Osteoblast (primary cell): ENCODE measurements around the gene HJURP. TPM values are rescaled to one million over a fixed set of nuclear protein-coding genes. Genes with fewer than 3 reads are reported as not detected.
A peak's percentile ranks its signal among the peaks of the same experiment; 100 is the strongest.

Experiments
- DNase-seq: peaks from one replicate; pipeline ENCODE4 v3.0.0; 2011; ENCODE audit warnings: low spot score, mixed read lengths; ENCODE audit not compliant: insufficient read length; ENCODE audit errors: missing footprints
- H2AFZ ChIP-seq: 2 replicates; pipeline ENCODE4 v1.6.0; 2011; ENCODE audit warnings: mild to moderate bottlenecking, low read length
- H3K27ac ChIP-seq: 2 replicates; pipeline ENCODE4 v1.5.1; 2011; ENCODE audit warnings: mild to moderate bottlenecking, low read depth, low read length, moderate library complexity
- H3K27me3 ChIP-seq: 2 replicates; pipeline ENCODE4 v1.6.0; 2012; ENCODE audit warnings: mild to moderate bottlenecking, control low read depth, inconsistent platforms, low read length, moderate library complexity; ENCODE audit not compliant: insufficient read depth
- H3K36me3 ChIP-seq: 2 replicates; pipeline ENCODE4 v1.5.1; 2011; ENCODE audit warnings: mild to moderate bottlenecking, low read length, control low read depth, moderate library complexity; ENCODE audit not compliant: insufficient read depth
- H3K4me1 ChIP-seq: 2 replicates; pipeline ENCODE4 v1.5.1; 2011; ENCODE audit warnings: mild to moderate bottlenecking, low read length, control low read depth, moderate library complexity; ENCODE audit not compliant: insufficient read depth
- H3K4me2 ChIP-seq: 2 replicates; pipeline ENCODE4 v1.6.0; 2011; ENCODE audit warnings: mild to moderate bottlenecking, low read length; ENCODE audit not compliant: insufficient read depth
- H3K4me3 ChIP-seq: fragments of 200-600 bp; sonication (generic); 3 replicates; pipeline ENCODE4 v1.5.1; 2012; ENCODE audit warnings: mild to moderate bottlenecking, low read length, inconsistent platforms; ENCODE audit not compliant: insufficient read depth
- H3K79me2 ChIP-seq: 2 replicates; pipeline ENCODE4 v1.6.0; 2012; ENCODE audit warnings: mild to moderate bottlenecking, low read length, control low read depth, inconsistent platforms; ENCODE audit not compliant: insufficient read depth
- H3K9me3 ChIP-seq: 2 replicates; pipeline ENCODE4 v1.5.1; 2011; ENCODE audit warnings: low read depth, low read length, control low read depth
- H4K20me1 ChIP-seq: 2 replicates; pipeline ENCODE4 v1.6.0; 2012; ENCODE audit warnings: mild to moderate bottlenecking, low read length, control low read depth; ENCODE audit not compliant: insufficient read depth
- CTCF ChIP-seq: IDR thresholded peaks from 2 replicates; pipeline ENCODE4 v1.5.1; 2011; ENCODE audit warnings: mild to moderate bottlenecking, low read depth, low read length, moderate library complexity; ENCODE audit errors: extremely low read depth
- total RNA-seq: library from RNA; depleted of rRNA; stranded (reverse); fragments of >200 nt; gene quantifications from 2 replicates; pipeline ENCODE4 v1.2.3, GENCODE V29; 2012

The HJURP gene
- total RNA-seq, 1 donor, result 2.9 TPM

GRCh38 chr2:233844064-233844807 is 10.1 kb downstream of the HJURP start:
- H3K9me3 ChIP-seq, result no peaks in the 10 kb centered on the region
- no peak overlapping the region for H3K4me3 ChIP-seq
- H3K27ac ChIP-seq, result no peak overlapping the region
- no peak overlapping the region for H3K4me2 ChIP-seq
- peak; percentile 31 for DNase-seq
- no peaks in the 10 kb centered on the region for H3K4me1 ChIP-seq
- no peak overlapping the region for H2AFZ ChIP-seq
- peaks cover 4% of the 10 kb centered on the region for H4K20me1 ChIP-seq
- no peak for TF ChIP-seq CTCF
- H3K79me2 ChIP-seq, result peaks cover 88% of the 10 kb centered on the region
- no peaks in the 10 kb centered on the region for H3K27me3 ChIP-seq
- H3K36me3 ChIP-seq, result peaks cover 91% of the 10 kb centered on the region

- Histone ChIP-seq H3K4me1 (no peaks in the 10 kb centered on the region), H3K79me2 (peaks cover 87% of the 10 kb centered on the region), H3K27me3 (no peaks in the 10 kb centered on the region), H3K4me2 (no peak overlapping the region), H3K4me3 (no peak overlapping the region), H4K20me1 (peaks cover 4% of the 10 kb centered on the region), H3K9me3 (no peaks in the 10 kb centered on the region), H3K36me3 (peaks cover 81% of the 10 kb centered on the region), H2AFZ (no peak overlapping the region), H3K27ac (no peak overlapping the region)
- DNase-seq, result no peak
- TF ChIP-seq CTCF, result no peak
These were observed 13.2 kb downstream of the HJURP start for GRCh38 chr2:233841183-233841582.

DNA sequence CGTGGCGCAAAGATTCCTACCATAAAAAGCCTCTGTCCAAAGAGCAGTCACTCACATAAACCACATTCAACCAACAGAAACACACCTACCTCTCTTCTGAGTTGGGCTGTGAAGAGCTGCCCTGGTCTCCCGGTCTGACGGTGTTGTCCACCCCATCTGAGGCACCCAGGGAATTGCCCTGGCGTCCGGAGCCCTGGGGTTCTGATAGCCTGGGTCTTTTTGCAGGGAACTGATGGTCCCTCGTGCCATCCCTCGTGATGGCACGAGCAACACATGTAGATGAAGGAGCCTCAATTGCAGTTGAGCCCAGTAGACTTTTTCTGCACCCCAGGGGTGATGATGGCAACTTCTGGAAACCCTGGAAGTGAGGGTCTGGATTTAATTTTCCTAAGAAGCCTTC is 13.8 kb downstream of the HJURP start:
- TF ChIP-seq CTCF, result no peak
- Histone ChIP-seq H3K27ac (no peak overlapping the region), H3K36me3 (peaks cover 75% of the 10 kb centered on the region), H2AFZ (no peak overlapping the region), H3K4me3 (no peak overlapping the region), H3K9me3 (no peaks in the 10 kb centered on the region), H3K4me1 (no peaks in the 10 kb centered on the region), H3K4me2 (no peak overlapping the region), H3K27me3 (no peaks in the 10 kb centered on the region), H4K20me1 (peaks cover 4% of the 10 kb centered on the region), H3K79me2 (peaks cover 88% of the 10 kb centered on the region)
- DNase-seq, result peak; percentile 31

- H4K20me1 ChIP-seq, result peaks cover 4% of the 10 kb centered on the region
- no peak overlapping the region for H3K4me3 ChIP-seq
- H3K79me2 ChIP-seq, result peaks cover 82% of the 10 kb centered on the region
- H3K36me3 ChIP-seq, result peaks cover 67% of the 10 kb centered on the region
- no peaks in the 10 kb centered on the region for H3K4me1 ChIP-seq
- H2AFZ ChIP-seq, result no peak overlapping the region
- no peaks in the 10 kb centered on the region for H3K9me3 ChIP-seq
- H3K4me2 ChIP-seq, result no peak overlapping the region
- peak; percentile 26 for DNase-seq
- no peaks in the 10 kb centered on the region for H3K27me3 ChIP-seq
- no peak for TF ChIP-seq CTCF
- H3K27ac ChIP-seq, result no peak overlapping the region
These were observed 14.9 kb downstream of the HJURP start for GRCh38 chr2:233839447-233839820.
